HepG2 (cell line): ENCODE data around the gene PSRC1. TPM values are rescaled to one million over a fixed set of nuclear protein-coding genes. Genes with fewer than 3 reads are reported as not detected.

Experiments used
- EEA1 ChIP-seq: sonication (generic); formaldehyde crosslinking; IDR thresholded peaks from 2 replicates; pipeline ENCODE4 v1.5.1; 2020; ENCODE audit warnings: mild to moderate bottlenecking, missing genetic modification reagents, borderline replicate concordance
- ERF ChIP-seq: IDR thresholded peaks from 2 replicates; pipeline ENCODE4 v1.6.1; 2018; ENCODE audit warnings: missing biosample characterization, missing genetic modification reagents
- HOXD1 ChIP-seq: sonication (generic); formaldehyde crosslinking; IDR thresholded peaks from 2 replicates; pipeline ENCODE4 v1.5.0; 2020; ENCODE audit warnings: missing genetic modification reagents
- NAIF1 ChIP-seq: sonication (generic); formaldehyde crosslinking; IDR thresholded peaks from 2 replicates; pipeline ENCODE4 v1.5.0; 2020; ENCODE audit warnings: mild to moderate bottlenecking, missing genetic modification reagents, borderline replicate concordance
- SETDB1 ChIP-seq: sonication (generic); formaldehyde crosslinking; IDR thresholded peaks from 2 replicates; pipeline ENCODE4 v1.5.1; 2020; ENCODE audit warnings: missing genetic modification reagents, mild to moderate bottlenecking, borderline replicate concordance
- SNAPC2 ChIP-seq: sonication (generic); formaldehyde crosslinking; IDR thresholded peaks from 2 replicates; pipeline ENCODE4 v1.8.1; 2022; ENCODE audit warnings: mild to moderate bottlenecking, missing genetic modification reagents
- SRSF1 ChIP-seq: fragments of 200-400 bp; formaldehyde crosslinking; optimal IDR thresholded peaks from 2 replicates; pipeline ENCODE3; 2017; ENCODE audit warnings: mild to moderate bottlenecking, low read depth, low read length, moderate library complexity
- SYNCRIP ChIP-seq: fragments of 200-400 bp; formaldehyde crosslinking; IDR thresholded peaks from 2 replicates; pipeline ENCODE4 v1.6.1; 2018; ENCODE audit warnings: mild to moderate bottlenecking, low read depth, low read length; ENCODE audit not compliant: insufficient read depth
- TARDBP ChIP-seq: sonication (generic); formaldehyde crosslinking; IDR thresholded peaks from 2 replicates; pipeline ENCODE4 v1.8.0; 2022; ENCODE audit warnings: mild to moderate bottlenecking, missing genetic modification reagents
- polyA plus RNA-seq, 8 experiments: library from polyadenylated mRNA; depleted of rRNA in 3 of 8; stranded (reverse) in 7 of 8; unstranded in 1 of 8; fragments of >200 nt; fragmentation: Illumina TruSeq in 4 of 8; extraction: Trizol in 4 of 8; gene quantifications; 2 replicates each; pipeline versions ENCODE4 v1.2.1 to v1.2.3, GENCODE V29; 2011 to 2016; ENCODE audit warnings: low read depth in 4 of 8, missing spikeins in 1 of 8, mixed read lengths in 1 of 8; ENCODE audit not compliant: insufficient read depth in 1 of 8
- total RNA-seq, 5 experiments: library from RNA; depleted of rRNA; stranded (reverse); fragments of >200 nt; fragmentation: Illumina TruSeq; extraction: Trizol; gene quantifications; 2 replicates each; pipeline ENCODE4 v1.2.3, GENCODE V29; 2016; ENCODE audit warnings: low read depth in 1 of 5
- TF ChIP-seq, protein P1 (sequence below): sonication (generic); formaldehyde crosslinking; conservative IDR thresholded peaks from 2 replicates; pipeline ENCODE4 v1.4.0; 2020; ENCODE audit warnings: missing genetic modification reagents

PSRC1 gene
- total and polyA plus RNA-seq, 2 of the 13 experiments (the other 11 are each of a cell fraction or from before 2014, with no cell fraction given): 28.6 to 30.3 TPM

DNA sequence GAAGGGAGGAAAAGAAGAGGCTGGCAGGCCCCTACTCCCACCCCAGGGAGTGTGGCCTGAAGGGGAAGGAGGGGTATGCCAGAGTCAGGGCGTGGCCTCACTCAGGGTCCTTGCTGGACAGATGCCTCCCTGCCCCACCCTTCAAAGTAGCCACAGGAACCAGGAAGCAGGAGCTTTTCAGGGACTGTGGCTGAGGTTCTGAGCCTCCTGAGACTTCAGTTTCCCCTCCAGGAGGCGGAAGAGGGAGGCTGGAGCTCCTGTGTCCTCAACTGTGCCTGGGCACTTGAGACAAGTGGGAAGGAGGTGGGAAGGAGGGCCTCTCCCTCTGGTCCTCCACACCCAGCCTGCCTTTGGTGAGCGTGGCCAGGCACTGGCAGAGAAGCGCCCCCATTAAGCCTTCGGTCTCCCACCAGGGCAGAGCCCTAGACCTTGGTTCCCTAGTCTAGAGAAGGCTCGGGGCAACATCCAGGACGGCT, 28.3 kb downstream of the PSRC1 start (continued):
- TF ChIP-seq ERF (CRISPR knock-in tag) (peak; percentile 7; the same call in 1 of the 2 replicates), SYNCRIP (no peak), TARDBP (CRISPR knock-in tag) (0 out of 2 replicates have a peak, but pooled peaks have one; percentile 1), SETDB1 (no peak), NAIF1 (CRISPR knock-in tag) (no peak), HOXD1 (CRISPR knock-in tag) (no peak), SRSF1 (no peak), SNAPC2 (CRISPR knock-in tag) (no peak), EEA1 (no peak)
- TF ChIP-seq, protein P1, sequence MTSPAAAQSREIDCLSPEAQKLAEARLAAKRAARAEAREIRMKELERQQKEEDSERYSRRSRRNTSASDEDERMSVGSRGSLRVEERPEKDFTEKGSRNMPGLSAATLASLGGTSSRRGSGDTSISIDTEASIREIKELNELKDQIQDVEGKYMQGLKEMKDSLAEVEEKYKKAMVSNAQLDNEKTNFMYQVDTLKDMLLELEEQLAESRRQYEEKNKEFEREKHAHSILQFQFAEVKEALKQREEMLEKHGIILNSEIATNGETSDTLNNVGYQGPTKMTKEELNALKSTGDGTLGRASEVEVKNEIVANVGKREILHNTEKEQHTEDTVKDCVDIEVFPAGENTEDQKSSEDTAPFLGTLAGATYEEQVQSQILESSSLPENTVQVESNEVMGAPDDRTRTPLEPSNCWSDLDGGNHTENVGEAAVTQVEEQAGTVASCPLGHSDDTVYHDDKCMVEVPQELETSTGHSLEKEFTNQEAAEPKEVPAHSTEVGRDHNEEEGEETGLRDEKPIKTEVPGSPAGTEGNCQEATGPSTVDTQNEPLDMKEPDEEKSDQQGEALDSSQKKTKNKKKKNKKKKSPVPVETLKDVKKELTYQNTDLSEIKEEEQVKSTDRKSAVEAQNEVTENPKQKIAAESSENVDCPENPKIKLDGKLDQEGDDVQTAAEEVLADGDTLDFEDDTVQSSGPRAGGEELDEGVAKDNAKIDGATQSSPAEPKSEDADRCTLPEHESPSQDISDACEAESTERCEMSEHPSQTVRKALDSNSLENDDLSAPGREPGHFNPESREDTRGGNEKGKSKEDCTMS (CRISPR knock-in tag): no peak
